ENCODE data around the gene ICAM5.

Gene ICAM5

GRCh38 chr19:10317045-10317856 is 27.5 kb downstream of the ICAM5 start:
- in situ Hi-C loops (cut with MboI; ENCODE audit: low sequenced_read_pairs) = no loop called here

- in situ Hi-C loops (cut with MboI; ENCODE audit: low sequenced_read_pairs) = no loop called here
These were observed 28.2 kb downstream of the ICAM5 start for GRCh38 chr19:10317857-10318462.

- in situ Hi-C loops (cut with MboI; ENCODE audit: low sequenced_read_pairs) = no loop called here
These were observed 29.3 kb downstream of the ICAM5 start for GRCh38 chr19:10318807-10319682.

- in situ Hi-C loops (cut with MboI; ENCODE audit: low sequenced_read_pairs) = no loop called here
These were observed 31.1 kb downstream of the ICAM5 start for GRCh38 chr19:10320602-10321416.

- in situ Hi-C loops (cut with MboI; ENCODE audit: low sequenced_read_pairs) = no loop called here
These were observed 31.7 kb downstream of the ICAM5 start for GRCh38 chr19:10321417-10321797.

GRCh38 chr19:10321874-10322835 is 32.4 kb downstream of the ICAM5 start:
- in situ Hi-C loops (cut with MboI; ENCODE audit: low sequenced_read_pairs) = no loop called here

- in situ Hi-C loops (cut with MboI; ENCODE audit: low sequenced_read_pairs) = no loop called here
These were observed 36.0 kb downstream of the ICAM5 start for GRCh38 chr19:10325732-10326131.

- in situ Hi-C loops (cut with MboI; ENCODE audit: low sequenced_read_pairs) = no loop called here
These were observed 38.0 kb downstream of the ICAM5 start for GRCh38 chr19:10327793-10328192.

GRCh38 chr19:10328558-10329429 is 39.0 kb downstream of the ICAM5 start:
- in situ Hi-C loops (cut with MboI; ENCODE audit: low sequenced_read_pairs) = no loop called here

GRCh38 chr19:10329555-10329954 is 39.8 kb downstream of the ICAM5 start:
- in situ Hi-C loops (cut with MboI; ENCODE audit: low sequenced_read_pairs) = no loop called here

GRCh38 chr19:10332158-10332964 is 42.6 kb downstream of the ICAM5 start:
- in situ Hi-C loops (cut with MboI; ENCODE audit: low sequenced_read_pairs) = no loop called here

- in situ Hi-C loops (cut with MboI; ENCODE audit: low sequenced_read_pairs) = no loop called here
These were observed 43.4 kb downstream of the ICAM5 start, which contains the start of gene RAVER1 for GRCh38 chr19:10332965-10333757. Gene RAVER1, minus strand, starts transcription at chr19:10333529. Its CDS starts 22 bp downstream, at chr19:10333507.

GRCh38 chr19:10333758-10334587 is 44.2 kb downstream of the ICAM5 start:
- in situ Hi-C loops (cut with MboI; ENCODE audit: low sequenced_read_pairs) = no loop called here

GRCh38 chr19:10334588-10335351 is 45.0 kb downstream of the ICAM5 start:
- in situ Hi-C loops (cut with MboI; ENCODE audit: low sequenced_read_pairs) = no loop called here

- in situ Hi-C loops (cut with MboI; ENCODE audit: low sequenced_read_pairs) = no loop called here
These were observed 45.7 kb downstream of the ICAM5 start for GRCh38 chr19:10335352-10335985.

Data from HL-60/S4 (cell line).